HEK293T (cell line): ENCODE data around the gene SEZ6.

ENCODE experiments used
- FOXK2 ChIP-seq: fragments of 450-650 bp; IDR thresholded peaks from 2 replicates; pipeline ENCODE4 v1.6.1; 2016; ENCODE audit warnings: mild to moderate bottlenecking
- FOXM1 ChIP-seq: fragments of 450-650 bp; IDR thresholded peaks from 2 replicates; pipeline ENCODE4 v1.6.1; 2017; ENCODE audit warnings: mild to moderate bottlenecking, borderline replicate concordance
- SP1 ChIP-seq: fragments of 450-650 bp; IDR thresholded peaks from 2 replicates; pipeline ENCODE4 v1.6.1; 2017

- TF ChIP-seq FOXM1 (no peak), SP1 (no peak), FOXK2 (no peak)
These were observed 76.0 kb downstream of the SEZ6 start for GRCh38 chr17:28929787-28930186.
